Tibial nerve (tissue), 4 donors: ENCODE data around the gene ARHGAP6. TPM values are rescaled to one million over a fixed set of nuclear protein-coding genes. Genes with fewer than 3 reads are reported as not detected.

Source experiments
- DNase-seq, 2 donors: peaks; one replicate each; pipeline ENCODE4 v3.0.0-alpha.2; 2019; ENCODE audit warnings: low spot score in 2 of 2
- H3K27ac ChIP-seq, 4 donors: fragments of 200-600 bp; sonication (generic) in 3 of 4; one replicate each; pipeline ENCODE4 v1.5.1; 2017 to 2019; ENCODE audit warnings: mild to moderate bottlenecking in 1 of 4
- H3K27me3 ChIP-seq, 2 donors: fragments of 200-600 bp; sonication (generic) in 1 of 2; one replicate each; pipeline versions ENCODE4 v1.5.1 to v1.6.0; 2017 to 2019
- H3K36me3 ChIP-seq, 3 donors: fragments of 200-600 bp; sonication (generic); one replicate each; pipeline ENCODE4 v1.5.1; 2018 to 2019
- H3K4me1 ChIP-seq, 4 donors: fragments of 200-600 bp; sonication (generic) in 3 of 4; one replicate each; pipeline ENCODE4 v1.5.1; 2017 to 2019
- H3K4me3 ChIP-seq, 4 donors: fragments of 200-600 bp; sonication (generic) in 3 of 4; one replicate each; pipeline ENCODE4 v1.5.1; 2017 to 2019; ENCODE audit warnings: mild to moderate bottlenecking in 1 of 4, moderate library complexity in 1 of 4
- H3K9me3 ChIP-seq, 4 donors: fragments of 200-600 bp; sonication (generic) in 3 of 4; one replicate each; pipeline ENCODE4 v1.5.1; 2017 to 2019
- CTCF ChIP-seq, 5 experiments: fragments of 200-600 bp in 3 of 5; fragments of 450-650 bp in 2 of 5; sonication (generic) in 3 of 5; IDR thresholded peaks; one replicate each; pipeline ENCODE4 v1.5.1; 2016 to 2019; ENCODE audit warnings: antibody characterized with exemption in 5 of 5, mild to moderate bottlenecking in 3 of 5, moderate library complexity in 2 of 5
- EP300 ChIP-seq, 2 donors: sonication (generic); formaldehyde crosslinking; IDR thresholded peaks; one replicate each; pipeline ENCODE4 v1.6.1; 2017; ENCODE audit warnings: antibody characterized with exemption in 2 of 2, mild to moderate bottlenecking in 1 of 2
- POLR2A ChIP-seq, 2 donors: fragments of 450-650 bp; IDR thresholded peaks; one replicate each; pipeline ENCODE4 v1.6.1; 2017; ENCODE audit warnings: antibody characterized with exemption in 2 of 2, mild to moderate bottlenecking in 2 of 2, moderate library complexity in 2 of 2
- WGBS, 2 donors: methylation state at CpG; one replicate each; pipeline ENCODE4 v1.1.5; 2018; 5-methylcytosine and 5-hydroxymethylcytosine counted together
- total RNA-seq, 4 donors: library from RNA; depleted of rRNA; stranded (reverse); fragments of >200 nt; gene quantifications; one replicate each; pipeline ENCODE4 v1.1.0, GENCODE V29; 2016

The ARHGAP6 gene
- total RNA-seq, 4 donors from 2014 or later, result 16.0 to 51.9 (median 39.3) TPM

GRCh38 chrX:11470250-11470974 lies 195.3 kb downstream of the ARHGAP6 start:
- H3K27ac ChIP-seq, result peak overlapping the region in 1 of 4 donors; percentile 6
- H3K4me3 ChIP-seq, result no peak overlapping the region
- no peaks in the 10 kb centered on the region for H3K27me3 ChIP-seq

GRCh38 chrX:11465648-11466411 lies 199.9 kb downstream of the ARHGAP6 start:
- Histone ChIP-seq H3K27ac (no peak overlapping the region), H3K9me3 (no peaks in the 10 kb centered on the region), H3K4me1 (no peaks in the 10 kb centered on the region), H3K27me3 (no peaks in the 10 kb centered on the region), H3K36me3 (no peaks in the 10 kb centered on the region), H3K4me3 (no peak overlapping the region)
- no peak for TF ChIP-seq POLR2A (IDR thresholded peaks at IDR 0.05)
- no peak for TF ChIP-seq EP300 (IDR thresholded peaks at IDR 0.05)
- no peak for TF ChIP-seq CTCF (IDR thresholded peaks at IDR 0.05)
- DNase-seq, result no peak
- 66 to 85% methylated on average over 5 of the region's 5 CpGs for WGBS, 2 donors

More at GRCh38 chrX:11470250-11470974, 195.3 kb downstream of the ARHGAP6 start:
- Histone ChIP-seq H3K4me1 (no peaks in the 10 kb centered on the region), H3K36me3 (no peaks in the 10 kb centered on the region), H3K9me3 (no peaks in the 10 kb centered on the region)
- no peak for DNase-seq
- 27 to 29% methylated on average over 1 of the region's 1 CpG for WGBS, 2 donors
- no peak for TF ChIP-seq CTCF (IDR thresholded peaks at IDR 0.05)
- peak in 1 of 2 donors; percentile 19 for TF ChIP-seq EP300 (IDR thresholded peaks at IDR 0.05)

GRCh38 chrX:11464836-11465463 lies 200.8 kb downstream of the ARHGAP6 start:
- Histone ChIP-seq H3K36me3 (no peaks in the 10 kb centered on the region), H3K27ac (peak overlapping the region in 1 of 4 donors; percentile 67), H3K27me3 (no peaks in the 10 kb centered on the region), H3K4me1 (no peaks in the 10 kb centered on the region), H3K4me3 (no peak overlapping the region), H3K9me3 (no peaks in the 10 kb centered on the region)
- DNase-seq, result no peak
- TF ChIP-seq POLR2A (IDR thresholded peaks at IDR 0.05), result no peak
- 85 to 98% methylated on average over 8 of the region's 8 CpGs for WGBS, 2 donors

GRCh38 chrX:11464380-11464779 lies 201.3 kb downstream of the ARHGAP6 start:
- no peaks in the 10 kb centered on the region for H3K36me3 ChIP-seq
- H3K4me1 ChIP-seq, result no peaks in the 10 kb centered on the region
- H3K27me3 ChIP-seq, result no peaks in the 10 kb centered on the region
- 66 to 67% methylated on average over 1 of the region's 1 CpG for WGBS, 2 donors
- H3K4me3 ChIP-seq, result no peak overlapping the region
- no peak for DNase-seq
- TF ChIP-seq EP300 (IDR thresholded peaks at IDR 0.05) (peak in 1 of 2 donors; percentile 49), CTCF (IDR thresholded peaks at IDR 0.05) (no peak), POLR2A (IDR thresholded peaks at IDR 0.05) (no peak)
- no peaks in the 10 kb centered on the region for H3K9me3 ChIP-seq
- H3K27ac ChIP-seq, result peak overlapping the region in 1 of 4 donors; percentile 67

GRCh38 chrX:11462648-11463047 lies 203.1 kb downstream of the ARHGAP6 start:
- H3K36me3 ChIP-seq, result no peaks in the 10 kb centered on the region
- no peak overlapping the region for H3K4me3 ChIP-seq
- WGBS, 2 donors, result 62 to 91% methylated on average over 2 of the region's 2 CpGs
- no peaks in the 10 kb centered on the region for H3K9me3 ChIP-seq
- TF ChIP-seq CTCF (IDR thresholded peaks at IDR 0.05), result no peak
- TF ChIP-seq EP300 (IDR thresholded peaks at IDR 0.05), result no peak
- no peak for TF ChIP-seq POLR2A (IDR thresholded peaks at IDR 0.05)
- no peak for DNase-seq
- no peaks in the 10 kb centered on the region for H3K27me3 ChIP-seq
- no peaks in the 10 kb centered on the region for H3K4me1 ChIP-seq
- peak overlapping the region in 2 of 4 donors; percentile 7 to 28 for H3K27ac ChIP-seq
